ENCODE data around the gene LNX2. TPM values are rescaled to one million over a fixed set of nuclear protein-coding genes. Genes with fewer than 3 reads are reported as not detected.

LNX2 gene
- total and polyA plus RNA-seq, 4 donors, result 2.6 to 10.3 (median 8.6) TPM

DNA sequence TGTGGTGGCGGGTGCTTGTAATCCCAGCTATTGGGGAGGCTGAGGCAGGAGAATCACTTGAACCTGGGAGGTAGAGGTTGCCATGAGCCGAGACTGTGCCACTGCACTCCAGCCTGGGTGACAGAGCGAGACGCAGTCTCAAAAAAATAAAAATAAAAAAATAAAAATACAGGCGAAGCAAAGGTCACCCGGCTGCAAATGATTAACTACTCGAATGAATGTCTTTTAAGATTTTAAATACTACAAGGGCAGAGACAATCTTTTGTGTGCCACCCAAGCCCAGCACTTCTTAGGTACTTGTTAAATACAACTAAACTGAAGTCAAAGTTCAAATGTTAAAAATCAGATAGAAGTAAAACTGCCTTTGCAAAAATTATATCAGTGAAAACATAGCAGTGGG is 6.7 kb downstream of the LNX2 start:
- intact Hi-C loops (cut with DNase I), result no loop called here
- H3K9me3 ChIP-seq (ENCODE audit: control insufficient read depth, low read length), result no peaks in the 10 kb centered on the region
- H3K27ac ChIP-seq (ENCODE audit: low read depth in 1 of 2, low read length in 2 of 2), result no peak overlapping the region
- H3K27me3 ChIP-seq (ENCODE audit: control insufficient read depth in 1 of 2, insufficient read depth in 2 of 2, low read length in 1 of 2), result no peaks in the 10 kb centered on the region
- ATAC-seq (ENCODE audit: low FRiP score) (no peak), DNase-seq (no peak)
- no peaks in the 10 kb centered on the region for H3K36me3 ChIP-seq (ENCODE audit: control insufficient read depth in 1 of 2, insufficient read depth in 2 of 2, low read length in 1 of 2)
- H3K4me1 ChIP-seq (ENCODE audit: control insufficient read depth in 1 of 2, insufficient read depth in 2 of 2, low read length in 2 of 2), result peaks cover 0 to 3% of the 10 kb centered on the region in 2 donors
- no peak overlapping the region for H3K4me3 ChIP-seq (ENCODE audit: low read length in 2 of 2)
- 95% methylated on average over 7 of the region's 7 CpGs for WGBS, 2 donors

DNA sequence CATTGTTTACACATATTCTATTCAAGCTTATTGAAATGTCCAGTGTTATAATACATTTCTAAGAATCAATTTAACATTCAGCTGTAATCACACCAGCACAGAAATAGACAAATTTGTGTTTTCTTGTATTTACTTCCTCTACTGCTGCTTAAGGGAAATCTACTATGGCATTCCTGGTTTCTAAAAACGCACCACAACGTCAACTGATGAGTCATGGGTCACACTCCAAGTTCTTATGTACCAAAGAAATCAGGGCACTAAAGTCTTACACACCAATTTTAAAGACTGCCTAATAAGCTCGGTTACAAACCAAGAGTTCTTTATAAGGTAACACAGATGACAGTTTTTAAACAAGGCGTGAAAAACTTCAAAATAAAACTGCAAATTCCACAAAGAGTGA is 13.2 kb downstream of the LNX2 start:
- ATAC-seq (ENCODE audit: low FRiP score), result no peak
- no peak overlapping the region for H3K4me3 ChIP-seq (ENCODE audit: low read length in 2 of 2)
- no peaks in the 10 kb centered on the region for H3K9me3 ChIP-seq (ENCODE audit: control insufficient read depth, low read length)
- intact Hi-C loops (cut with DNase I), result loop anchor here in 1 of 2 donors (2.0 kb wide), 1 partner anchor 22 kb away; no protein-coding TSS in a partner anchor
- H3K36me3 ChIP-seq (ENCODE audit: control insufficient read depth in 1 of 2, insufficient read depth in 2 of 2, low read length in 1 of 2), result no peaks in the 10 kb centered on the region
- H3K4me1 ChIP-seq (ENCODE audit: control insufficient read depth in 1 of 2, insufficient read depth in 2 of 2, low read length in 2 of 2), result peaks cover 0 to 10% of the 10 kb centered on the region in 2 donors
- H3K27ac ChIP-seq (ENCODE audit: low read depth in 1 of 2, low read length in 2 of 2), result no peak overlapping the region
- H3K27me3 ChIP-seq (ENCODE audit: control insufficient read depth in 1 of 2, insufficient read depth in 2 of 2, low read length in 1 of 2), result no peaks in the 10 kb centered on the region
- WGBS, 2 donors, result 23 to 37% methylated on average over 4 of the region's 4 CpGs
- DNase-seq, result no peak

DNA sequence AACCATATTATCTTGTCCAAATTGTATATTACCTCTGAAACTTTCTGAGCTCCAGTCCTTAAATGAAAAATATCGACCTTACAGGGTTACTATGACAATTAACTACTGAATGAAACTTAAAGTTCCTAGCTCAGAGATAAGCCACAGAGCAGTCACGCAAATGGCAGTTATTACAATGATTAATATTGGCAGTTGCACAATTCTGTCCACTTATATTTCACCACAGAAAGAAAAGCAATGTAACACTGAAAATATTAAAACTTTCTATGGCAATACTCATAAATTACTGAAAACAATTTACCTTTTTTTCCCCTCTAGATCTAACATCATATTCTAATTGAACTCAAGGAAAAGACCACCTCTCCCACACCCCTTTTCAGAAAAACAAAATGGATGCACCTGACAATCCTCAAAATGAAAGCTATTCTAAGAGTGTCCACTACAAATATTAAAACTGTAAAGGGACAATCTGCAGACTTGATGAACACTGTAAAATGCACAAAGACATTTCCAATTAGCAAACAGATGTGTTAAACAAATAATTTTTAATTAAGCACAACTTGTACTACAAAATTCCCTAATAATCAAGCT is 14.6 kb downstream of the LNX2 start:
- no peak for ATAC-seq (ENCODE audit: low FRiP score)
- 25 to 35% methylated on average over 2 of the region's 2 CpGs for WGBS, 2 donors
- intact Hi-C loops (cut with DNase I), result loop anchor here in 1 of 2 donors (2.0 kb wide), 1 partner anchor 21 kb away; no protein-coding TSS in a partner anchor

DNA sequence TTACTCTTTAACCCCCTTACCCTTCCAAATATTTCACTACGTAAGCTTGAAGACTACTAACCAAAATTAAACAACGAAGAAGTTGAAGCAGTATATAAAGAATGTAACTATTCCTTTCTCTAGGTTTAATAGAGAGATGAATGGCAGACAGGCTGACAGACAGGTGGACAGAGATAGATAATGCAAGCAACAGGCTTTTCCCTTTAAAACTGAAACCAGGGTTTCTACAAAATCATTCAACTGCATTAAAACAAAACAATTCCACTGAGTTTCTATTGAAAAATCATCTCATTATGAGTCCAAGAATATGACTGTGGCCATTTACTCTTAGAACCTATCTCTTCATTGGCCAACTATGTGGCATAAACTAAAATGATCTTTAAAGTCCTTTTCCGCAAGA is 15.2 kb downstream of the LNX2 start:
- DNase-seq (no peak), ATAC-seq (ENCODE audit: low FRiP score) (no peak)
- Histone ChIP-seq H3K4me1 (ENCODE audit: control insufficient read depth in 1 of 2, insufficient read depth in 2 of 2, low read length in 2 of 2) (peaks cover 0 to 10% of the 10 kb centered on the region in 2 donors), H3K36me3 (ENCODE audit: control insufficient read depth in 1 of 2, insufficient read depth in 2 of 2, low read length in 1 of 2) (no peaks in the 10 kb centered on the region), H3K27ac (ENCODE audit: low read depth in 1 of 2, low read length in 2 of 2) (no peak overlapping the region), H3K27me3 (ENCODE audit: control insufficient read depth in 1 of 2, insufficient read depth in 2 of 2, low read length in 1 of 2) (no peaks in the 10 kb centered on the region), H3K9me3 (ENCODE audit: control insufficient read depth, low read length) (no peaks in the 10 kb centered on the region), H3K4me3 (ENCODE audit: low read length in 2 of 2) (no peak overlapping the region)
- intact Hi-C loops (cut with DNase I), result no loop called here
- 63 to 94% methylated on average over 3 of the region's 3 CpGs for WGBS, 2 donors

More for the DNA sequence above, 14.6 kb downstream of the LNX2 start:
- no peaks in the 10 kb centered on the region for H3K9me3 ChIP-seq (ENCODE audit: control insufficient read depth, low read length)
- H3K4me3 ChIP-seq (ENCODE audit: low read length in 2 of 2), result no peak overlapping the region
- H3K36me3 ChIP-seq (ENCODE audit: control insufficient read depth in 1 of 2, insufficient read depth in 2 of 2, low read length in 1 of 2), result no peaks in the 10 kb centered on the region
- no peak overlapping the region for H3K27ac ChIP-seq (ENCODE audit: low read depth in 1 of 2, low read length in 2 of 2)
- H3K27me3 ChIP-seq (ENCODE audit: control insufficient read depth in 1 of 2, insufficient read depth in 2 of 2, low read length in 1 of 2), result no peaks in the 10 kb centered on the region
- H3K4me1 ChIP-seq (ENCODE audit: control insufficient read depth in 1 of 2, insufficient read depth in 2 of 2, low read length in 2 of 2), result peaks cover 0 to 10% of the 10 kb centered on the region in 2 donors
- no peak for DNase-seq

DNA sequence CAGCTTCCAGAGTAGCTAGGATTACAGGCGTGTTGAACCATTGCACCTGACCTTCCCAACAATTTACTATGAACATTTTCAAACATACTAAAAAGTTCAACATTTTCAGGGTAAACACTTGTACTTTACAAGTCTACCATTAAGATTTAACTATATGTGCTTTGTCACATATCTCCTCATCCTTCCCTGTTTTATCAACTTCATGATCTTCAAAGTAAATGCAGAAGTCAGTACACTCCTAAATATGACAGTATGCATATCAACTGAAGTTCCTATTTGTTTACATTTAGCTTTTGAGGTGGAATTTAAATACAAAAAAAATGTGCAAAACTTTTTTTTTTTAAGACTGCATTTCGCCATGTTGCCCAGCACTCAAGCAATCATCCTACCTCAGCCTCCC is 18.5 kb downstream of the LNX2 start:
- intact Hi-C loops (cut with DNase I), result no loop called here
- H3K36me3 ChIP-seq (ENCODE audit: control insufficient read depth in 1 of 2, insufficient read depth in 2 of 2, low read length in 1 of 2), result no peaks in the 10 kb centered on the region
- peaks cover 0 to 7% of the 10 kb centered on the region in 2 donors for H3K4me1 ChIP-seq (ENCODE audit: control insufficient read depth in 1 of 2, insufficient read depth in 2 of 2, low read length in 2 of 2)
- ATAC-seq (ENCODE audit: low FRiP score) (no peak), DNase-seq (no peak)
- no peak overlapping the region for H3K27ac ChIP-seq (ENCODE audit: low read depth in 1 of 2, low read length in 2 of 2)
- no peaks in the 10 kb centered on the region for H3K27me3 ChIP-seq (ENCODE audit: control insufficient read depth in 1 of 2, insufficient read depth in 2 of 2, low read length in 1 of 2)
- H3K9me3 ChIP-seq (ENCODE audit: control insufficient read depth, low read length), result no peaks in the 10 kb centered on the region
- H3K4me3 ChIP-seq (ENCODE audit: low read length in 2 of 2), result no peak overlapping the region
- WGBS, 2 donors, result 98% methylated on average over 2 of the region's 2 CpGs

DNA sequence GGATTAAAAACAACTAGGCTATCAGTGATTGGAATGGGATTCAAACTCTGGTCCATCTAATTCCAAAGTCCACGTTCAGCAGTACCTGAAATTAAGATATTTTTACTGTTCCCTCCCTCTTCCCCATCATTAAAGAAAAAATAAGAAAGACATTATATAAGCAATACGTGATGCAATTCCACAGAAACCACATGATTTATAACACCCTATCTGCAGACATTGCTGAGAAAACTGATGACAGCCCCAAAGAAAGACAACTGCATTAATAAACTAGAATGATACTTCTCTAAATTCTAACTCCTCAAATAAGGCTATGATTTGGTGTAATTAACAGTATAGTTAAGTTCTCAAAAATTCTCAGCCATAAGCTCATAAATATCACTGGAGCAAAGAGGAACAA is 19.1 kb downstream of the LNX2 start:
- no peaks in the 10 kb centered on the region for H3K9me3 ChIP-seq (ENCODE audit: control insufficient read depth, low read length)
- H3K4me3 ChIP-seq (ENCODE audit: low read length in 2 of 2), result no peak overlapping the region
- no peaks in the 10 kb centered on the region for H3K27me3 ChIP-seq (ENCODE audit: control insufficient read depth in 1 of 2, insufficient read depth in 2 of 2, low read length in 1 of 2)
- no peak for DNase-seq
- ATAC-seq (ENCODE audit: low FRiP score), result no peak
- peaks cover 0 to 4% of the 10 kb centered on the region in 2 donors for H3K4me1 ChIP-seq (ENCODE audit: control insufficient read depth in 1 of 2, insufficient read depth in 2 of 2, low read length in 2 of 2)
- no peaks in the 10 kb centered on the region for H3K36me3 ChIP-seq (ENCODE audit: control insufficient read depth in 1 of 2, insufficient read depth in 2 of 2, low read length in 1 of 2)
- 94 to 97% methylated on average over 2 of the region's 2 CpGs for WGBS, 2 donors
- H3K27ac ChIP-seq (ENCODE audit: low read depth in 1 of 2, low read length in 2 of 2), result no peak overlapping the region
- intact Hi-C loops (cut with DNase I), result no loop called here

DNA sequence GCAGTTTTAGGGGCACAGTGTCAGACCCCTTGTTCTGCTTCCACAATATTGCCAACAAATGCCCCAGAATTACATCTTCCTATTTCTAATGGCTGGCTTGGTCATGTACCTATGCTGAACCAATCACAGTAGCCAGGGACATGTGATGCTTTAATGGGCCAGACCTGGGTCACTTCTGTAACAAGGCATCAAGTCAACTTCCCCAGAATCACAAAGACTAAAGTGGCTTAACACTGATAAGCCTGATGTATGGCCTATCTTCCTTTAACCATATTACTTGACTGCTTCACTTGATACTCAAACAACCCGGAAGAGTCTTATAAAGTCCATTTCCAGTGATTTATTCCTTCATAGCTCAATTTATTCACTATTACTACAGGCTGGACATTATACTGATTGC is 19.6 kb downstream of the LNX2 start:
- Histone ChIP-seq H3K27ac (ENCODE audit: low read depth in 1 of 2, low read length in 2 of 2) (no peak overlapping the region), H3K36me3 (ENCODE audit: control insufficient read depth in 1 of 2, insufficient read depth in 2 of 2, low read length in 1 of 2) (no peaks in the 10 kb centered on the region), H3K4me3 (ENCODE audit: low read length in 2 of 2) (no peak overlapping the region), H3K4me1 (ENCODE audit: control insufficient read depth in 1 of 2, insufficient read depth in 2 of 2, low read length in 2 of 2) (peaks cover 0 to 4% of the 10 kb centered on the region in 2 donors), H3K27me3 (ENCODE audit: control insufficient read depth in 1 of 2, insufficient read depth in 2 of 2, low read length in 1 of 2) (no peaks in the 10 kb centered on the region), H3K9me3 (ENCODE audit: control insufficient read depth, low read length) (no peaks in the 10 kb centered on the region)
- intact Hi-C loops (cut with DNase I), result no loop called here
- 84 to 96% methylated on average over 1 of the region's 1 CpG for WGBS, 2 donors
- no peak for ATAC-seq (ENCODE audit: low FRiP score)
- DNase-seq, result no peak

DNA sequence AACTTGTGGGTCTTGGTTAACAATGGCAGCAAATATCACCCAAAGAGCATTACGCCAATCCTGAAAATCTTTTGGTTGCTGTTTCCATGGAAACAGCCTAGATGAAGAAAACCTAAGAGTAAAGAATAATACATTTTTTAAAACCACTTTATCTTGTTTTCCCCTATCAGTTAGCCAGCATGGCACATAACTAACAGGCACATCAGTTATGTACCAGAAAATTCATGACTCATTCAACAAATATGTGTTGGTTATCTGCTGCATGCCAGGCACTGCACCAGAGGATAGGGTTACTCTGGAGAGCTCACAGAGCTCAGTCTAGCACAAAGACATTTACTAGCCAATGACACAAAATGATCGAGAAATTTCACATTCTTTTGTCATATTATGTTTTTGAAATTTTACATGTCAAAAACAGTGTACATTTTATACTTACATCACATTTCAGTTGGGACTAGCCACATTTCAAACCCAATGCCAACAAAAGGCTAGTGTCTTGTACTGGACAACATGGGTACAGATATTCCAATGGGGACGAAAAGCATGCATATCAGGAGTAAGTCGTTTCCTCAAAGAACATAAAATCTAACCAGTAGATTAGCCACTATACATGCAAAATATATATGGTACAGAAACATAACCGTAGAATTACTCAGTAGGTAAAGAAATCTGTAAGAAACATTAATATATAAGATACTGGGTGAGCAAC is 20.3 kb downstream of the LNX2 start:
- H3K27me3 ChIP-seq (ENCODE audit: control insufficient read depth in 1 of 2, insufficient read depth in 2 of 2, low read length in 1 of 2), result no peaks in the 10 kb centered on the region
- ATAC-seq (ENCODE audit: low FRiP score) (no peak), DNase-seq (no peak)
- H3K4me1 ChIP-seq (ENCODE audit: control insufficient read depth in 1 of 2, insufficient read depth in 2 of 2, low read length in 2 of 2), result peaks cover 0 to 1% of the 10 kb centered on the region in 2 donors
- intact Hi-C loops (cut with DNase I), result no loop called here
- no peak overlapping the region for H3K4me3 ChIP-seq (ENCODE audit: low read length in 2 of 2)
- H3K27ac ChIP-seq (ENCODE audit: low read depth in 1 of 2, low read length in 2 of 2), result no peak overlapping the region
- no peaks in the 10 kb centered on the region for H3K9me3 ChIP-seq (ENCODE audit: control insufficient read depth, low read length)
- no peaks in the 10 kb centered on the region for H3K36me3 ChIP-seq (ENCODE audit: control insufficient read depth in 1 of 2, insufficient read depth in 2 of 2, low read length in 1 of 2)
- 70 to 72% methylated on average over 5 of the region's 5 CpGs for WGBS, 2 donors

DNA sequence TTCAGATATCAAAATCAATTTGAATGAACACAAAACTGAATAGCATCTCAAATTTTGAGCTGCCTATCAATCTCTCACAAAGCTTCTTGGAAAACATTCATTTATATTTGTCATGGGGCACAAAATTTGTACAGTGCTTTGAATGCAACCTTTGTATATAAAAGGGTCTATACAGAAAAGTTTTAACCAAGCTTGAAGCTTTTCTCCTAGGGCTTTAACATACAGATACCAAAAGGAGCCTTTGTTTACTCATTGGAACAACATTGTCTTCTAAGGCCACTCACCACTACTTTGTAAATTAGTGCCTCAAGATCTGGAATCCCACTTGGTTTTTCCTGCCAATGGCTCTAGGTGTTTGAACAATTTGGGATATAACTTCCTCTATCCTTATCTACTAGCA is 21.2 kb downstream of the LNX2 start:
- no peak overlapping the region for H3K4me3 ChIP-seq (ENCODE audit: low read length in 2 of 2)
- no peaks in the 10 kb centered on the region for H3K4me1 ChIP-seq (ENCODE audit: control insufficient read depth in 1 of 2, insufficient read depth in 2 of 2, low read length in 2 of 2)
- DNase-seq (no peak), ATAC-seq (ENCODE audit: low FRiP score) (no peak)
- H3K36me3 ChIP-seq (ENCODE audit: control insufficient read depth in 1 of 2, insufficient read depth in 2 of 2, low read length in 1 of 2), result no peaks in the 10 kb centered on the region
- no peaks in the 10 kb centered on the region for H3K27me3 ChIP-seq (ENCODE audit: control insufficient read depth in 1 of 2, insufficient read depth in 2 of 2, low read length in 1 of 2)
- intact Hi-C loops (cut with DNase I), result no loop called here
- H3K27ac ChIP-seq (ENCODE audit: low read depth in 1 of 2, low read length in 2 of 2), result no peak overlapping the region
- H3K9me3 ChIP-seq (ENCODE audit: control insufficient read depth, low read length), result no peaks in the 10 kb centered on the region

Measured in aorta (tissue), 5 donors.